ENCODE data around the gene TNPO1.

TNPO1 gene

DNA sequence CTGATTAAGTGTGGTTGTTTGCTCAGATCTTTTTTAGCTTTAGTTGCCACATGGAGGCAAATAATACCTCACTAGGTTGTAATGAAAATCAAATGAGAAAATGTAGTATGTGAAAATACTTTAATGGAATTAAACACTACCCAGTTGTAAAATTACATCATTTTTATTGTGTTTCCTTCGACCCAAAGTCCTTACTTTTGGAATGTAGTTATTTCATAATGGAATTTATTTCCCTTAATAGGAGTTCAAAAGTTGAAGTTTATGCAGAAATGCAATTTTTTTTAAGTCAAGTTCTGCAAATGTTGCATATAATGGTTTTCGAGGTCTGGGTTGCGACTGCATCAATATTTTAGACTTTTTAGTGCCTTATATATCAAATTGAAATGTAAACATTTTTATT is 31.0 kb downstream of the TNPO1 start:
- Histone ChIP-seq H3K4me1 (ENCODE audit: insufficient read depth, low read length) (peaks cover 44% of the 10 kb centered on the region), H3K9ac (ENCODE audit: low read depth, low read length) (peak overlapping the region; percentile 70), H3K36me3 (ENCODE audit: insufficient read depth, low read length) (peaks cover 28% of the 10 kb centered on the region), H3K4me2 (ENCODE audit: insufficient read depth, low read length) (peak overlapping the region; percentile 72), H4K20me1 (ENCODE audit: insufficient read depth, low read length) (peaks cover 31% of the 10 kb centered on the region; the same call in 1 of the 2 replicates), H3K79me2 (ENCODE audit: insufficient read depth, low read length) (peaks cover 51% of the 10 kb centered on the region), H2AFZ (ENCODE audit: low read depth, low read length) (peak overlapping the region; percentile 40; the same call in 1 of the 2 replicates), H3K9me3 (ENCODE audit: insufficient read depth, low read length, severe bottlenecking) (no peaks in the 10 kb centered on the region), H3K27me3 (ENCODE audit: insufficient read depth, low read length, poor library complexity) (peaks cover 9% of the 10 kb centered on the region), H3K27ac (ENCODE audit: low read length) (no peak overlapping the region), H3K4me3 (ENCODE audit: low read depth in 1 of 2, low read length in 2 of 2) (peak overlapping the region; percentile 46 to 72; a peak in 3 of 4 replicates)
- ATAC-seq (ENCODE audit: insufficient read depth, low read depth): no peak
- TF ChIP-seq EZH2 (IDR thresholded peaks at IDR 0.05; ENCODE audit: borderline replicate concordance, low read depth, low read length, severe bottlenecking): no peak
- TF ChIP-seq, protein P1, sequence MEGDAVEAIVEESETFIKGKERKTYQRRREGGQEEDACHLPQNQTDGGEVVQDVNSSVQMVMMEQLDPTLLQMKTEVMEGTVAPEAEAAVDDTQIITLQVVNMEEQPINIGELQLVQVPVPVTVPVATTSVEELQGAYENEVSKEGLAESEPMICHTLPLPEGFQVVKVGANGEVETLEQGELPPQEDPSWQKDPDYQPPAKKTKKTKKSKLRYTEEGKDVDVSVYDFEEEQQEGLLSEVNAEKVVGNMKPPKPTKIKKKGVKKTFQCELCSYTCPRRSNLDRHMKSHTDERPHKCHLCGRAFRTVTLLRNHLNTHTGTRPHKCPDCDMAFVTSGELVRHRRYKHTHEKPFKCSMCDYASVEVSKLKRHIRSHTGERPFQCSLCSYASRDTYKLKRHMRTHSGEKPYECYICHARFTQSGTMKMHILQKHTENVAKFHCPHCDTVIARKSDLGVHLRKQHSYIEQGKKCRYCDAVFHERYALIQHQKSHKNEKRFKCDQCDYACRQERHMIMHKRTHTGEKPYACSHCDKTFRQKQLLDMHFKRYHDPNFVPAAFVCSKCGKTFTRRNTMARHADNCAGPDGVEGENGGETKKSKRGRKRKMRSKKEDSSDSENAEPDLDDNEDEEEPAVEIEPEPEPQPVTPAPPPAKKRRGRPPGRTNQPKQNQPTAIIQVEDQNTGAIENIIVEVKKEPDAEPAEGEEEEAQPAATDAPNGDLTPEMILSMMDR (IDR thresholded peaks at IDR 0.05; ENCODE audit: borderline replicate concordance, extremely low read depth, low read length, poor library complexity, severe bottlenecking): no peak
- DNase-seq: no peak

DNA sequence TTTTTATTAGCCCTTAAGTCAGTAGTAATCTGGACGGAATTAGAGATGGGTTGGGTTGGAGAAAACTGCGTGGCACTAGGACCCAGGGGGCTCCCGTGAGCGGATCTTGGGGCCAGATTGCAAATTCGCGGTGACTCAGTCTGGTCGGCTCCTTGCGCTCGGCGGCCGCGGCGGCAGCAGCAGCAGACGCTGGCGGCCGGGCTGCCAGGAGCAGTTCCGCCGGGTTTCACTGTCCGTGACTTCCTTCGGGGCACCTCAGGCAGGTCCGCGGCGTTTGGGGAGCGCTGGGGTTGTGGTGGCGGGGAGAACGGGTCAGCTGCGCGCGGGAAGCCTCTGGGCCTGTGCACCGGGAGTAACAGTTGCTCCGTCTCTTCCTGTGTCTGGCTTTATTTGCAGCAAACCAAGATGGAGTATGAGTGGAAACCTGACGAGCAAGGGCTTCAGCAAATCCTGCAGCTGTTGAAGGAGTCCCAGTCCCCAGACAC is 31.6 kb downstream of the TNPO1 start:
- ATAC-seq (ENCODE audit: insufficient read depth, low read depth) (peak; percentile 88), DNase-seq (peak; percentile 87)
- Histone ChIP-seq H3K27ac (ENCODE audit: low read length) (peak overlapping the region; percentile 90), H3K27me3 (ENCODE audit: insufficient read depth, low read length, poor library complexity) (peaks cover 6% of the 10 kb centered on the region), H3K36me3 (ENCODE audit: insufficient read depth, low read length) (peaks cover 34% of the 10 kb centered on the region), H2AFZ (ENCODE audit: low read depth, low read length) (peak overlapping the region; percentile 80), H3K4me1 (ENCODE audit: insufficient read depth, low read length) (peaks cover 48% of the 10 kb centered on the region), H3K4me3 (ENCODE audit: low read depth in 1 of 2, low read length in 2 of 2) (peak overlapping the region; percentile 46 to 72; a peak in 3 of 4 replicates), H3K9ac (ENCODE audit: low read depth, low read length) (peak overlapping the region; percentile 70), H3K9me3 (ENCODE audit: insufficient read depth, low read length, severe bottlenecking) (no peaks in the 10 kb centered on the region), H3K79me2 (ENCODE audit: insufficient read depth, low read length) (peaks cover 57% of the 10 kb centered on the region), H4K20me1 (ENCODE audit: insufficient read depth, low read length) (peaks cover 35% of the 10 kb centered on the region), H3K4me2 (ENCODE audit: insufficient read depth, low read length) (peak overlapping the region; percentile 72)
- no peak for TF ChIP-seq EZH2 (IDR thresholded peaks at IDR 0.05; ENCODE audit: borderline replicate concordance, low read depth, low read length, severe bottlenecking)
- TF ChIP-seq, protein P1 (IDR thresholded peaks at IDR 0.05; ENCODE audit: borderline replicate concordance, extremely low read depth, low read length, poor library complexity, severe bottlenecking): no peak

DNA sequence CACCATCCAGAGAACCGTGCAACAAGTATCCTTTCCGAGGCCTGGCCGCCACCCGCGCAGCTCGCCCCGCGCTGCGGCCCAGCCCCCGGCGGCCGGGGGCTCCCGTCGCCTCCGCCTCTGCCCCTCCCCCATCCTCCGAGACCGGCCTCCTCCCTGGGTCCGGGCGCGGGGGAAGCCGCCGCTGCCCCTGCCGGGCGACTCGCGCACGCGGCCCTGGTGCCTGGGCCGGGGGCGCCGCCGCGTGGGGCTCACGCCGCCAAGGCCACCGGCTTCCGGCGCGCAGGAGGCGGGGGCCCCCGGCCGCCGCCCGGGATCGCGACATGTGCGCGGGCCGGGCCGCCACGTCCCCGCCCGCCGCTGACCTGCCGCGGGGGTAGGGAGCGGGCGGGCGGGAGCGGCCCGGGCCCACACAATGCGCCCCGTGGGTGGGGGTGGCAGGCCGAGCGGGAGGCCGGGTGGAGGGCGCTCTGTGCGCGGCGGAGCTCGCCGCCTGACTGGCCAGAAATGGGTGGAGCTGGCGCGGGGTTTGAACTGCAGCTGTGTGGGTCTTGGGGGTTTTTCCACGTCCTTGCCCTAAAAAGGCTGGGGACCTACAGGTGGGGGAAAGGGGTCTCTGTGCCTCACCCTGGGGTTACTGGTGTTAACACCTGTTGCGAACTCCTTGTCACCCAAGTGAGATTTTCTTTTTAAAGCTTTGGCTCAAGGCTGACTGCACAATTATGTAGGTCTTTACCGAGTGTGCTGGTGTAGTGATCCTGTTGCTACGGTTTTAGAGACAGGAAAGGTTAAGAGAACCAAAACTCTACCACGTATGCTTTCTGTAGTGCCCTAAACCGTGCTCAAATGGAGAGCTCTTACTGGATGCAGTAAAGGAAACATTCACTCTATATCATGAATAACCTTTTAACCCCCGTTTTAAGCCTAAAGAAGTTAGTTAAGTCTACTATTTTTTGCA is 32.3 kb downstream of the TNPO1 start:
- Histone ChIP-seq H3K36me3 (ENCODE audit: insufficient read depth, low read length) (peaks cover 41% of the 10 kb centered on the region), H3K4me3 (ENCODE audit: low read depth in 1 of 2, low read length in 2 of 2) (peak overlapping the region; percentile 48 to 72; a peak in 3 of 4 replicates)

More for the DNA sequence above, 32.3 kb downstream of the TNPO1 start:
- H4K20me1 ChIP-seq (ENCODE audit: insufficient read depth, low read length): peaks cover 42% of the 10 kb centered on the region
- peak overlapping the region; percentile 72 for H3K4me2 ChIP-seq (ENCODE audit: insufficient read depth, low read length)
- H3K4me1 ChIP-seq (ENCODE audit: insufficient read depth, low read length): peaks cover 54% of the 10 kb centered on the region
- TF ChIP-seq, protein P1 (IDR thresholded peaks at IDR 0.05; ENCODE audit: borderline replicate concordance, extremely low read depth, low read length, poor library complexity, severe bottlenecking): no peak
- no peak for TF ChIP-seq EZH2 (IDR thresholded peaks at IDR 0.05; ENCODE audit: borderline replicate concordance, low read depth, low read length, severe bottlenecking)
- peaks cover 6% of the 10 kb centered on the region for H3K27me3 ChIP-seq (ENCODE audit: insufficient read depth, low read length, poor library complexity)
- ATAC-seq (ENCODE audit: insufficient read depth, low read depth): peak; percentile 54
- no peaks in the 10 kb centered on the region for H3K9me3 ChIP-seq (ENCODE audit: insufficient read depth, low read length, severe bottlenecking)
- peak overlapping the region; percentile 90 for H3K27ac ChIP-seq (ENCODE audit: low read length)
- peaks cover 64% of the 10 kb centered on the region for H3K79me2 ChIP-seq (ENCODE audit: insufficient read depth, low read length)
- H2AFZ ChIP-seq (ENCODE audit: low read depth, low read length): peak overlapping the region; percentile 80
- H3K9ac ChIP-seq (ENCODE audit: low read depth, low read length): peak overlapping the region; percentile 70
- DNase-seq: peak; percentile 51

Measured in DND-41 (cell line).